CD4-positive, alpha-beta memory T cell (primary cell): ENCODE measurements around the gene TTC7B. TPM values are rescaled to one million over a fixed set of nuclear protein-coding genes. Genes with fewer than 3 reads are reported as not detected.

Source experiments
- CTCF ChIA-PET: fragments of 350-600 bp; sonication (Branson Sonifier 250); formaldehyde crosslinking; loops from one replicate; lab custom pipeline; 2021; ENCODE audit warnings: inconsistent platforms; ENCODE audit not compliant: partially characterized antibody; lab: Charles Lee
- POLR2A ChIA-PET: fragments of 350-600 bp; sonication (Branson Sonifier 250); formaldehyde crosslinking; loops from one replicate; lab custom pipeline; 2021; ENCODE audit not compliant: partially characterized antibody; lab: Charles Lee
- DNase-seq, 5 donors: peaks; one replicate each; pipeline versions ENCODE4 v3.0.0 to v3.0.0-alpha.2; 2020 to 2022; ENCODE audit warnings: mixed read lengths in 1 of 5
- H3K27ac ChIP-seq: one replicate; pipeline ENCODE4 v1.7.0; 2013; ENCODE audit warnings: low read depth, low read length
- H3K27me3 ChIP-seq: 2 replicates; pipeline ENCODE4 v1.7.0; 2013; ENCODE audit warnings: mild to moderate bottlenecking, low read length, moderate library complexity; ENCODE audit not compliant: insufficient read depth
- H3K36me3 ChIP-seq: 2 replicates; pipeline ENCODE4 v1.7.0; 2013; ENCODE audit warnings: mild to moderate bottlenecking, low read length, moderate library complexity; ENCODE audit not compliant: insufficient read depth
- H3K4me1 ChIP-seq: 2 replicates; pipeline ENCODE4 v1.7.0; 2013; ENCODE audit warnings: mild to moderate bottlenecking, low read length, moderate library complexity; ENCODE audit not compliant: insufficient read depth
- H3K4me3 ChIP-seq, 2 donors: one replicate each; pipeline ENCODE4 v1.7.0; 2013; ENCODE audit warnings: low read length in 2 of 2, mild to moderate bottlenecking in 1 of 2
- H3K9me3 ChIP-seq, 2 donors: one replicate each; pipeline ENCODE4 v1.7.0; 2013; ENCODE audit warnings: low read length in 2 of 2, control low read depth in 1 of 2; ENCODE audit not compliant: control insufficient read depth in 1 of 2
- H3K27ac Mint-ChIP-seq, 7 donors: one replicate each; pipeline ENCODE4 v1.8.0; 2020 to 2021; ENCODE audit warnings: mixed read lengths in 7 of 7, mild to moderate bottlenecking in 6 of 7, inconsistent platforms in 3 of 7, moderate library complexity in 3 of 7
- H3K27me3 Mint-ChIP-seq, 2 donors: one replicate each; pipeline ENCODE4 v1.8.0; 2020 to 2021; ENCODE audit warnings: mixed read lengths in 2 of 2
- H3K36me3 Mint-ChIP-seq, 2 donors: one replicate each; pipeline ENCODE4 v1.8.0; 2020 to 2021; ENCODE audit warnings: mixed read lengths in 2 of 2, inconsistent platforms in 1 of 2, mild to moderate bottlenecking in 1 of 2
- H3K4me1 Mint-ChIP-seq, 4 donors: one replicate each; pipeline ENCODE4 v1.8.0; 2020 to 2021; ENCODE audit warnings: mixed read lengths in 4 of 4, mild to moderate bottlenecking in 1 of 4
- H3K4me3 Mint-ChIP-seq, 8 donors: one replicate each; pipeline ENCODE4 v1.8.0; 2020 to 2021; ENCODE audit warnings: mixed read lengths in 8 of 8, mild to moderate bottlenecking in 7 of 8, moderate library complexity in 6 of 8, inconsistent platforms in 3 of 8
- H3K9me3 Mint-ChIP-seq, 8 donors: one replicate each; pipeline ENCODE4 v1.8.0; 2020 to 2021; ENCODE audit warnings: mixed read lengths in 8 of 8, mild to moderate bottlenecking in 5 of 8, inconsistent platforms in 3 of 8, moderate library complexity in 1 of 8
- intact Hi-C: fragments of 100-400 bp; cut with micrococcal nuclease; formaldehyde crosslinking; loops from one replicate; pipeline ENCODE4 v1.15.1; 2023
- polyA plus RNA-seq, 2 donors: library from polyadenylated mRNA; unstranded; fragments of 300-500 nt; fragmentation: Illumina TruSeq; gene quantifications; one replicate each; pipeline ENCODE4 v1.2.3, GENCODE V29; 2021
- total RNA-seq, 2 experiments: library from RNA; stranded (reverse); gene quantifications; one replicate each; pipeline ENCODE4 v1.2.3, GENCODE V29; 2021

The TTC7B gene
- total and polyA plus RNA-seq, 4 experiments from 2014 or later: 0.30 to 1.9 (median 1.5) TPM; not detected in 1

- H3K27me3 ChIP-seq: no peaks in the 10 kb centered on the region
- Mint-ChIP-seq H3K9me3 (no peaks in the 10 kb centered on the region), H3K27me3 (no peaks in the 10 kb centered on the region), H3K27ac (no peak overlapping the region), H3K4me1 (no peaks in the 10 kb centered on the region), H3K4me3 (no peak overlapping the region), H3K36me3 (no peaks in the 10 kb centered on the region)
- DNase-seq: no peak
- intact Hi-C loops: no loop called here
- H3K4me3 ChIP-seq: no peak overlapping the region
- no peak overlapping the region for H3K27ac ChIP-seq
- CTCF ChIA-PET: no interaction called here
- H3K9me3 ChIP-seq: no peaks in the 10 kb centered on the region
- no peaks in the 10 kb centered on the region for H3K4me1 ChIP-seq
- POLR2A ChIA-PET: no interaction called here
- no peaks in the 10 kb centered on the region for H3K36me3 ChIP-seq
Measured at GRCh38 chr14:90558983-90559590, 257.1 kb downstream of the TTC7B start.

GRCh38 chr14:90558041-90558982 is 257.9 kb downstream of the TTC7B start:
- no peaks in the 10 kb centered on the region for H3K27me3 Mint-ChIP-seq
- intact Hi-C loops: no loop called here
- ChIA-PET CTCF (no interaction called here), POLR2A (no interaction called here)
- Histone ChIP-seq H3K4me1 (no peaks in the 10 kb centered on the region), H3K27ac (no peak overlapping the region), H3K27me3 (no peaks in the 10 kb centered on the region), H3K4me3 (no peak overlapping the region), H3K36me3 (no peaks in the 10 kb centered on the region), H3K9me3 (no peaks in the 10 kb centered on the region)
- H3K4me1 Mint-ChIP-seq: no peaks in the 10 kb centered on the region
- no peak overlapping the region for H3K27ac Mint-ChIP-seq
- H3K36me3 Mint-ChIP-seq: no peaks in the 10 kb centered on the region
- H3K4me3 Mint-ChIP-seq: no peak overlapping the region
- DNase-seq: no peak
- no peaks in the 10 kb centered on the region for H3K9me3 Mint-ChIP-seq

- ChIA-PET CTCF (no interaction called here), POLR2A (no interaction called here)
- no peak overlapping the region for H3K27ac ChIP-seq
- H3K36me3 ChIP-seq: no peaks in the 10 kb centered on the region
- H3K9me3 Mint-ChIP-seq: no peaks in the 10 kb centered on the region
- intact Hi-C loops: no loop called here
- H3K4me1 ChIP-seq: no peaks in the 10 kb centered on the region
- H3K27me3 ChIP-seq: no peaks in the 10 kb centered on the region
- no peak for DNase-seq
- no peaks in the 10 kb centered on the region for H3K36me3 Mint-ChIP-seq
- no peak overlapping the region for H3K27ac Mint-ChIP-seq
- no peaks in the 10 kb centered on the region for H3K27me3 Mint-ChIP-seq
- no peak overlapping the region for H3K4me3 Mint-ChIP-seq
- no peak overlapping the region for H3K4me3 ChIP-seq
- no peaks in the 10 kb centered on the region for H3K9me3 ChIP-seq
- no peaks in the 10 kb centered on the region for H3K4me1 Mint-ChIP-seq
Measured at GRCh38 chr14:90557516-90557915, 258.7 kb downstream of the TTC7B start.

GRCh38 chr14:90556666-90557450 is 259.4 kb downstream of the TTC7B start:
- Mint-ChIP-seq H3K27me3 (no peaks in the 10 kb centered on the region), H3K4me1 (no peaks in the 10 kb centered on the region), H3K9me3 (no peaks in the 10 kb centered on the region), H3K27ac (no peak overlapping the region), H3K4me3 (no peak overlapping the region), H3K36me3 (no peaks in the 10 kb centered on the region)
- Histone ChIP-seq H3K4me3 (no peak overlapping the region), H3K36me3 (no peaks in the 10 kb centered on the region), H3K9me3 (no peaks in the 10 kb centered on the region), H3K27me3 (no peaks in the 10 kb centered on the region), H3K27ac (no peak overlapping the region), H3K4me1 (no peaks in the 10 kb centered on the region)
- ChIA-PET POLR2A (no interaction called here), CTCF (no interaction called here)
- DNase-seq: no peak
- intact Hi-C loops: no loop called here

GRCh38 chr14:90556012-90556477 is 260.2 kb downstream of the TTC7B start:
- Mint-ChIP-seq H3K27me3 (no peaks in the 10 kb centered on the region), H3K27ac (no peak overlapping the region), H3K4me3 (no peak overlapping the region), H3K9me3 (no peaks in the 10 kb centered on the region), H3K4me1 (no peaks in the 10 kb centered on the region), H3K36me3 (no peaks in the 10 kb centered on the region)
- Histone ChIP-seq H3K27ac (no peak overlapping the region), H3K4me1 (no peaks in the 10 kb centered on the region), H3K36me3 (no peaks in the 10 kb centered on the region), H3K27me3 (no peaks in the 10 kb centered on the region), H3K9me3 (no peaks in the 10 kb centered on the region), H3K4me3 (no peak overlapping the region)
- ChIA-PET CTCF (no interaction called here), POLR2A (no interaction called here)
- DNase-seq: no peak
- intact Hi-C loops: no loop called here

GRCh38 chr14:90555126-90556011 is 260.9 kb downstream of the TTC7B start:
- Histone ChIP-seq H3K9me3 (no peaks in the 10 kb centered on the region), H3K27ac (no peak overlapping the region), H3K27me3 (no peaks in the 10 kb centered on the region), H3K4me3 (no peak overlapping the region), H3K36me3 (no peaks in the 10 kb centered on the region), H3K4me1 (no peaks in the 10 kb centered on the region)
- intact Hi-C loops: no loop called here
- H3K9me3 Mint-ChIP-seq: no peaks in the 10 kb centered on the region
- no peaks in the 10 kb centered on the region for H3K36me3 Mint-ChIP-seq
- H3K27ac Mint-ChIP-seq: no peak overlapping the region
- ChIA-PET POLR2A (no interaction called here), CTCF (no interaction called here)
- H3K4me1 Mint-ChIP-seq: no peaks in the 10 kb centered on the region
- H3K4me3 Mint-ChIP-seq: no peak overlapping the region
- H3K27me3 Mint-ChIP-seq: no peaks in the 10 kb centered on the region
- no peak for DNase-seq
